Epithelial cell of proximal tubule (primary cell): Measurements from ENCODE around the gene TNFRSF13B. TPM values are rescaled to one million over a fixed set of nuclear protein-coding genes. Genes with fewer than 3 reads are reported as not detected.

Experiments used
- DNase-seq: peaks from one replicate; pipeline ENCODE4 v3.0.0-alpha.2; 2011; ENCODE audit warnings: low read depth
- H3K4me3 ChIP-seq: 2 replicates; pipeline ENCODE4 v1.5.1; 2011; ENCODE audit warnings: low read depth, mild to moderate bottlenecking, low read length
- total RNA-seq: library from RNA; depleted of rRNA; stranded (reverse); fragments of >200 nt; gene quantifications from 2 replicates; pipeline ENCODE4 v1.2.3, GENCODE V29; 2015
- TF ChIP-seq, protein P1 (sequence below): conservative IDR thresholded peaks from 2 replicates; pipeline ENCODE4 v1.5.1; 2012; ENCODE audit warnings: low read depth, mild to moderate bottlenecking, low read length

Gene TNFRSF13B
- total RNA-seq, 1 donor from 2014 or later: not detected

DNA sequence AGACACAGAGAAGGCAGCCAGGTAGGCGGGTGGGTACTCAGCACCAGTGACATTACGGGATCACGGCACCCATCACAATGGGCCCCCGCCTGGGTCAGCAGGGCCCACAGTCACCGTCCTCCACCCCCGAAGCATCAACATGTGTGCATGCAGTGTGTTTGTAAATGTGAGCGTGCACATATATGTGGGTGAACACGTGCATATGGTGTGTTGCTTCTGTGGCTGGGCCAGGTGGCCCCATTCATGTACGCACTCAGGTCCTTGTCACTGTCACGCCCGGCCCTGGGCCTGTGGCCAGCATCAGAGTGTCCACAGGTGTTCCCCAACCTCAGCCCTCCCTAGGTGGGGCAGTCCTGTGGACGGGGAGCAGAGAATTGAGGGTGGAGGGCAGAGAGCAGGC lies 37.1 kb downstream of the TNFRSF13B start:
- TF ChIP-seq, protein P1, sequence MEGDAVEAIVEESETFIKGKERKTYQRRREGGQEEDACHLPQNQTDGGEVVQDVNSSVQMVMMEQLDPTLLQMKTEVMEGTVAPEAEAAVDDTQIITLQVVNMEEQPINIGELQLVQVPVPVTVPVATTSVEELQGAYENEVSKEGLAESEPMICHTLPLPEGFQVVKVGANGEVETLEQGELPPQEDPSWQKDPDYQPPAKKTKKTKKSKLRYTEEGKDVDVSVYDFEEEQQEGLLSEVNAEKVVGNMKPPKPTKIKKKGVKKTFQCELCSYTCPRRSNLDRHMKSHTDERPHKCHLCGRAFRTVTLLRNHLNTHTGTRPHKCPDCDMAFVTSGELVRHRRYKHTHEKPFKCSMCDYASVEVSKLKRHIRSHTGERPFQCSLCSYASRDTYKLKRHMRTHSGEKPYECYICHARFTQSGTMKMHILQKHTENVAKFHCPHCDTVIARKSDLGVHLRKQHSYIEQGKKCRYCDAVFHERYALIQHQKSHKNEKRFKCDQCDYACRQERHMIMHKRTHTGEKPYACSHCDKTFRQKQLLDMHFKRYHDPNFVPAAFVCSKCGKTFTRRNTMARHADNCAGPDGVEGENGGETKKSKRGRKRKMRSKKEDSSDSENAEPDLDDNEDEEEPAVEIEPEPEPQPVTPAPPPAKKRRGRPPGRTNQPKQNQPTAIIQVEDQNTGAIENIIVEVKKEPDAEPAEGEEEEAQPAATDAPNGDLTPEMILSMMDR: no peak
- no peak for DNase-seq
- H3K4me3 ChIP-seq: no peak overlapping the region

DNA sequence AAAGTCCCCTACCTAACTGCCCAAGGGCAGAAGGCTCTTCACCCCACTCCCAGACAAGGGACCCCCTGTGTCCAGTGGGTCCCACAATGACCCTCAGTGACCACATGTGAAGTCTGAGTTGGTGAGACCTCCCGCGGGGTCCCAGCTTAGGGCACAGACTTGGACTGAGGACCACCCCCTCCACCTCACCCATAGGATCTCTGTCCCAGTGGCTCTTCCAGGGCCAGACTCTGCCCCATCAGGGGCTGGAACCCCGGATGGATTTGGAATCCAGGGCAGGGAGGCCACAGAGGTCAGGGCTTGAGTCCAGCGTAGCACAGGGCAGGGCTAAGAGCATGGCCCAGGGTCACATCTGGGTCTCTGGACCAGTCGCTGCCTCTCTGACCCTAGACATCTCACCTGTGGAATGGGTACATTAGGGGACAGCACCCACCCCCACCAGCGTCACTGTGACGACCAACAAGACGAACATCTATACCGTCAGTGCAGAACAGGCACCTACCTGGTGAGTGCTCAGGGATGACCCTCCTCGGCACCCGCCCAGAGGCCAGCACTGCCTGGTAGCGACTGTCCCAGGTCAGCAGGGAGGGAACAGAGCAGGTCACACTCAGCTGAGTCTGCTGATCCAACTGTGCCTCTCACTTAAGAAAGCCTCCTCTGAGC lies 37.7 kb downstream of the TNFRSF13B start:
- no peak overlapping the region for H3K4me3 ChIP-seq
- TF ChIP-seq, protein P1: no peak
- no peak for DNase-seq

DNA sequence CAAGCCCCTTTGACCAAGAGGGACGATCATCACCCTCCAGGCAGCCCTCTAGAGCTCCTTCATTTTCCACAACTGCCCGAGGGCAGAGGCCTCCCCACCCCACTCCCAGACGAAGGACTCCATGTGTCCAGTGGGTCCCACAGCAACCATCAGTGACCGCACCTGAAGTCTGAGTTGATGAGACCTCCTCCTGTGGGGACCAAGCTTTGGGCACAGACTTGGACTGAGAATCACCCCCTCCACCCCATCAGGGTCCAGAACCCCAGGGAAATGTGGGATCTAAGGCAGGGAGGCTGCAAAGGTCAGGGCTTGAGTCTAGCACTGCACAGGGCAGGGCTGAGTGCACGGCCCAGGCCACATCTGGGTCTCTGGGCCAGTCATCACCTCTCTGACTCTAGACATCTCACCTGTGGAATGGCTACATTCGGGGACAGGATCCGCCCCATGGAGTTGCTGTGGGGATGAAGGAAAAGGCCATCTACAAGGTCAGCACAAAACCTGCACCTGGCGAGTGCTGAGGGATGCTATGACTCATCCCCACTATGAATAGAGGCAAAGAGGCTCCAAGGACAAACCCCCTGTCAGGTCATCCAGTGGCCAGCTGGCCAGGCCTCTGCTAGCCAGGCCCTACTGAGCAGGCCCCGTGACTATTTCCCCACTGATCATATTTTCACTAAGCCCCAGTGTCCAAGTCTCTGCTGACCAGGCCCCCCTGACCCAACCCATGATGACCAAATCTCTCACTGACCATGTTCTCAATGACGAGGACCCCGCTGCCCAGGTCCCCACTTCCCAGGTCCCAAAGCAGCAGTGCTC lies 38.4 kb downstream of the TNFRSF13B start:
- H3K4me3 ChIP-seq: no peak overlapping the region
- TF ChIP-seq, protein P1: no peak
- DNase-seq: no peak

DNA sequence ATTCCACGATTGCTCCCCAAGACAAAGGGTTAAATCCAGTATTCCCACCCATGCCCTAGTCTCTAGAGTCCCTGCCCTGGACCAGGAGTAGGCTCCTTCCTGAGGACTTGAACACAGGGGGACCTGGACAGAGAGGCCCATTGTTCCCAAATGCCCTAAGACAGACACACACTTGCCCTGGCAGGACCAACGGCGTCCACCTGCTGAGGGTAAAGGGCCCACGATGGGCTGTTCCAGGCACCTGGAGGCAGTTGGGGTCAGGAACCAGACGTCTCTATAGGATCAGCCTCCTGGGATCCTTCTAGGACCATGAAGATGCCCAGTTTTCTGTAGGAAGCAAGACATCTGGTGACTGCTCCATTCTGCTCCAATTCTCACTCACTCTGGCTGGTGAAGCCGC lies 39.3 kb downstream of the TNFRSF13B start:
- no peak for DNase-seq
- H3K4me3 ChIP-seq: no peak overlapping the region
- TF ChIP-seq, protein P1: no peak

DNA sequence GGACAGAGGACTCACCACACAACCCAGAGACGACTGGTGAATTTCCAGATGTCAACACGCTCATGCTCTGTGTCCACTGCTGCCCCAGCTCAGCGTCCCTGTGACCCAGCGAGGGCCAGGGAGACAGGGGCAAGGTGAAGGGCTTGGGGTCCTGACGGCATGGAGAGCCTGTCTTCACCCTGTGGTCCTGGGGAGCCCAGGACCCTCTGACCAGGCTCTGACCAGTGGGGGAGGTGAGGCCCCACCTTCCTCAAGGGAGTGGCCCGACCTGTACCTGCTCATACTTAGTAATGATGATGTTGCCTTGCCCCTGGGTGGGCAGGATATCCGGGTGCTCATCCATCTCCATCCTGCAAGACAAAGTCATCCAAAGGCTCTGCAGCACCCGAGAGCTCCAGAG lies 39.8 kb downstream of the TNFRSF13B start:
- TF ChIP-seq, protein P1: no peak
- DNase-seq: no peak
- no peak overlapping the region for H3K4me3 ChIP-seq

DNA sequence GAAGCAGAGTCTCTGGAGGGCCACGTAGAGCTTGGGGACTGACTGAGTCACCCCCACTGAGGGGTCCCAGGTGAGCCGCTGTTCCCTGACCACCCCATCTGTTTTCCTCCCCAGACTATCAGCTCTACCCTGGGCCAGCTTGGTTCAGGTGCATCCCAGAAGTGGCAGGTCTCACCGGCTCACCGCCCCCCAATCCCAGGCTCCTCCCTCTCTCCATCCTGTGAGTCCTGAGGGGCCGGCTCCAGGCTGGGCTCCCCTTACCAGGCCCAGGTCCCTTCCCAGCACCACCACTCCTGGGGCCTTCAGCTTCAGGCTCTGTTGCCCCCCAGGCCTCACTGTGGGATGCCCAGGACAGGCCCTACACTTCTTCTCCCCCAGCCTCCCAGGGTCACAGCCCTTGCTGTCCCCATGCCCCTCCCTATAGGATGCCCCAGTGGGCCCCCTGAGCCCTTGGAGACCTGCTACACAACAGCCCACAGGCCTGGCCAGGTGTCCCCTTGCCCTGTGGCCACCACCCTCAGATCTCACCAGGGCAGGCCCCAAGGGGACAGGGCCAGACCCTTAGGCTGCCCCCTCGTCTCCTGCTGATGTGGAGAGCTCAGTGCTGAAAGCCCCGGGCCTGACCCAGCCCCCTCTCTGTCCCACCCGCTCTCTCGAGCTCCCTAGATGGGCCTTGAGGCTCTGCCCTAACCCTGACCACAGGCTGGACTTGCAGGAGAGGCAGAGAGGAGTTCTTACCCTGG lies 40.4 kb downstream of the TNFRSF13B start:
- TF ChIP-seq, protein P1: no peak
- no peak for DNase-seq
- H3K4me3 ChIP-seq: no peak overlapping the region
